H1 (cell line): Measurements from ENCODE around the gene LOC101059915.

Experiments
- CTCF ChIA-PET: fragments of 300-600 bp; sonication (Branson Sonifier 250); formaldehyde crosslinking; loops from one replicate; lab custom pipeline; 2021; ENCODE audit not compliant: partially characterized antibody; lab: Charles Lee
- POLR2A ChIA-PET: fragments of 300-600 bp; sonication (Branson Sonifier 250); formaldehyde crosslinking; loops from one replicate; lab custom pipeline; 2021; ENCODE audit warnings: inconsistent platforms; ENCODE audit not compliant: partially characterized antibody; lab: Charles Lee
- DNase-seq, 2 experiments: peaks; one replicate each; pipeline versions ENCODE4 v3.0.0 to v3.0.0-alpha.2; 2010 to 2022; ENCODE audit warnings: low spot score in 2 of 2, low read depth in 1 of 2, mixed read lengths in 1 of 2
- FAIRE-seq: peaks from 2 replicates; lab custom pipeline; 2011; peaks lifted over from hg19 to GRCh38; lab: Jason Lieb, UNC
- H2AFZ ChIP-seq: 2 replicates; pipeline ENCODE4 v1.8.1; 2012; ENCODE audit warnings: low read length, inconsistent platforms
- H2AK5ac ChIP-seq: 2 replicates; pipeline ENCODE4 v1.6.1; 2013; ENCODE audit warnings: low read depth, low read length
- H2BK120ac ChIP-seq: replicated peaks from 2 replicates; pipeline ENCODE3; 2013; ENCODE audit warnings: low read depth, low read length, inconsistent platforms
- H2BK12ac ChIP-seq: 2 replicates; pipeline ENCODE4 v1.6.1; 2013; ENCODE audit warnings: low read depth, low read length
- H2BK15ac ChIP-seq: 2 replicates; pipeline ENCODE4 v1.6.1; 2013; ENCODE audit warnings: low read length
- H2BK20ac ChIP-seq: 2 replicates; pipeline ENCODE4 v1.6.1; 2013; ENCODE audit warnings: low read length
- H2BK5ac ChIP-seq: 2 replicates; pipeline ENCODE4 v1.6.1; 2013; ENCODE audit warnings: low read depth, low read length
- H3K14ac ChIP-seq: 2 replicates; pipeline ENCODE4 v1.6.1; 2013; ENCODE audit warnings: inconsistent platforms; ENCODE audit not compliant: insufficient read length
- H3K18ac ChIP-seq: 2 replicates; pipeline ENCODE4 v1.6.1; 2013; ENCODE audit warnings: low read length; ENCODE audit errors: extremely low read depth
- H3K23ac ChIP-seq: 2 replicates; pipeline ENCODE4 v1.6.1; 2013; ENCODE audit warnings: inconsistent platforms; ENCODE audit not compliant: insufficient read length
- H3K23me2 ChIP-seq: 2 replicates; pipeline ENCODE4 v1.6.1; 2013; ENCODE audit warnings: low read depth, low read length
- H3K27ac ChIP-seq: 2 replicates; pipeline ENCODE4 v1.6.1; 2011; ENCODE audit warnings: low read depth, low read length, inconsistent platforms
- H3K27me3 ChIP-seq, 4 experiments: replicated peaks in 1 of 4; 1 replicate in 1 of 4; 2 replicates in 3 of 4; pipeline versions ENCODE4 v1.6.1 to v1.8.1; 2011 to 2013; ENCODE audit warnings: low read length in 3 of 4, mild to moderate bottlenecking in 3 of 4, inconsistent platforms in 2 of 4, mixed read lengths in 2 of 4, moderate library complexity in 1 of 4; ENCODE audit not compliant: control insufficient read depth in 3 of 4, insufficient read depth in 3 of 4; ENCODE audit errors: extremely low read depth in 1 of 4
- H3K36me3 ChIP-seq, 4 experiments: 2 replicates each; pipeline versions ENCODE4 v1.6.1 to v1.8.1; 2011 to 2013; ENCODE audit warnings: mild to moderate bottlenecking in 4 of 4, low read length in 3 of 4, moderate library complexity in 2 of 4, control low read depth in 1 of 4, inconsistent platforms in 1 of 4; ENCODE audit not compliant: insufficient read depth in 4 of 4, control insufficient read depth in 2 of 4
- H3K4ac ChIP-seq: replicated peaks from 2 replicates; pipeline ENCODE3; 2013; ENCODE audit warnings: low read length, low read depth, mixed read lengths, inconsistent platforms; ENCODE audit not compliant: insufficient read length
- H3K4me1 ChIP-seq, 4 experiments: replicated peaks in 1 of 4; 1 replicate in 1 of 4; 2 replicates in 3 of 4; pipeline versions ENCODE4 v1.6.1 to v1.8.1; 2011 to 2013; ENCODE audit warnings: low read length in 3 of 4, inconsistent platforms in 2 of 4, mixed read lengths in 1 of 4; ENCODE audit not compliant: insufficient read depth in 4 of 4, control insufficient read depth in 3 of 4
- H3K4me2 ChIP-seq, 2 experiments: 2 replicates each; pipeline versions ENCODE4 v1.6.1 to v1.8.1; 2011 to 2013; ENCODE audit warnings: low read depth in 2 of 2, low read length in 2 of 2, control low read depth in 1 of 2, inconsistent platforms in 1 of 2, mild to moderate bottlenecking in 1 of 2; ENCODE audit not compliant: insufficient read depth in 1 of 2
- H3K4me3 ChIP-seq, 4 experiments: fragments of 200-600, 300-600 bp in 1 of 4; sonication (generic), shearing (Covaris generic), sonication (Bioruptor Twin) in 1 of 4; 2 replicates each; pipeline versions ENCODE4 v1.5.1 to v1.8.1; 2011 to 2016; ENCODE audit warnings: low read length in 4 of 4, low read depth in 3 of 4, control low read depth in 2 of 4, inconsistent platforms in 2 of 4, mild to moderate bottlenecking in 2 of 4, mixed read lengths in 1 of 4, moderate library complexity in 1 of 4; ENCODE audit not compliant: insufficient read depth in 2 of 4; ENCODE audit errors: extremely low read depth in 1 of 4
- H3K56ac ChIP-seq: replicated peaks from 2 replicates; pipeline ENCODE3; 2013; ENCODE audit warnings: low read depth, mild to moderate bottlenecking, mixed read lengths, low read length, inconsistent platforms; ENCODE audit not compliant: insufficient read length
- H3K79me1 ChIP-seq: 2 replicates; pipeline ENCODE4 v1.6.1; 2013; ENCODE audit warnings: low read depth, low read length, control low read depth
- H3K79me2 ChIP-seq, 2 experiments: 2 replicates each; pipeline versions ENCODE4 v1.6.1 to v1.8.1; 2012 to 2013; ENCODE audit warnings: low read length in 2 of 2, mild to moderate bottlenecking in 2 of 2, inconsistent platforms in 1 of 2; ENCODE audit not compliant: insufficient read depth in 2 of 2, control insufficient read depth in 1 of 2
- H3K9ac ChIP-seq, 4 experiments: replicated peaks in 1 of 4; 1 replicate in 1 of 4; 2 replicates in 3 of 4; pipeline versions ENCODE4 v1.6.1 to v1.8.1; 2011 to 2013; ENCODE audit warnings: low read depth in 3 of 4, low read length in 3 of 4, control low read depth in 2 of 4, mild to moderate bottlenecking in 2 of 4, moderate library complexity in 2 of 4, inconsistent platforms in 1 of 4; ENCODE audit errors: extremely low read depth in 1 of 4
- H3K9me3 ChIP-seq, 2 experiments: 2 replicates each; pipeline versions ENCODE4 v1.6.1 to v1.8.1; 2012 to 2013; ENCODE audit warnings: mild to moderate bottlenecking in 2 of 2, moderate library complexity in 2 of 2, control low read depth in 1 of 2, inconsistent platforms in 1 of 2, low read depth in 1 of 2, low read length in 1 of 2, mixed read lengths in 1 of 2; ENCODE audit not compliant: insufficient read depth in 2 of 2
- H4K20me1 ChIP-seq, 2 experiments: replicated peaks in 1 of 2; 2 replicates each; pipeline versions ENCODE3 to v1.8.1; 2011 to 2013; ENCODE audit warnings: inconsistent platforms in 2 of 2, low read length in 2 of 2, mild to moderate bottlenecking in 1 of 2; ENCODE audit not compliant: insufficient read depth in 2 of 2, control insufficient read depth in 1 of 2
- H4K5ac ChIP-seq: 2 replicates; pipeline ENCODE4 v1.6.1; 2013; ENCODE audit warnings: low read length, low read depth, mixed read lengths, inconsistent platforms; ENCODE audit not compliant: insufficient read length
- H4K8ac ChIP-seq: 2 replicates; pipeline ENCODE4 v1.8.0; 2013; ENCODE audit warnings: mild to moderate bottlenecking, moderate library complexity, low read length, inconsistent platforms; ENCODE audit not compliant: insufficient read depth; ENCODE audit errors: extremely low read depth
- H4K91ac ChIP-seq: replicated peaks from 2 replicates; pipeline ENCODE3; 2013; ENCODE audit warnings: low read length, mixed read lengths, inconsistent platforms; ENCODE audit not compliant: insufficient read length
- HDAC2 ChIP-seq, 2 experiments: fragments of 300-600 bp in 1 of 2; sonication (generic) in 1 of 2; IDR thresholded peaks; 2 replicates each; pipeline ENCODE4 v1.6.1; 2011 to 2012; ENCODE audit warnings: low read depth in 2 of 2, low read length in 2 of 2, mild to moderate bottlenecking in 2 of 2, moderate library complexity in 2 of 2, borderline replicate concordance in 1 of 2, inconsistent platforms in 1 of 2
- KDM1A ChIP-seq: fragments of 200-600, 300-600 bp; sonication (generic); IDR thresholded peaks from 2 replicates; pipeline ENCODE4 v1.7.1; 2016; ENCODE audit warnings: mild to moderate bottlenecking, low read length, borderline replicate concordance
- SRF ChIP-seq: IDR thresholded peaks from 2 replicates; pipeline ENCODE4 v1.6.1; 2011; ENCODE audit warnings: mild to moderate bottlenecking, low read depth, low read length, moderate library complexity
- SUZ12 ChIP-seq: fragments of 200-600 bp; sonication (generic); IDR thresholded peaks from 2 replicates; pipeline ENCODE4 v1.6.1; 2012; ENCODE audit warnings: mild to moderate bottlenecking, inconsistent platforms, low read length, moderate library complexity, mixed read lengths
- ZNF274 ChIP-seq: IDR thresholded peaks from 2 replicates; pipeline ENCODE4 v1.7.0; 2012; ENCODE audit warnings: low read length, borderline replicate concordance; ENCODE audit errors: extremely low read depth
- WGBS, 2 experiments: shearing (Covaris generic) in 1 of 2; methylation state at CpG; one replicate each; pipeline versions ENCODE4 v1.1.6 to v1.1.7; 2013 to 2015; ENCODE audit warnings: low lambda C conversion rate in 2 of 2, mixed read lengths in 2 of 2, inconsistent platforms in 1 of 2, low coverage in 1 of 2, missing lambda C conversion rate in 1 of 2; ENCODE audit not compliant: insufficient replicate concordance in 2 of 2, insufficient coverage in 1 of 2, insufficient read length in 1 of 2; ENCODE audit errors: extremely low coverage in 1 of 2, missing lambda C conversion rate in 1 of 2; 5-methylcytosine and 5-hydroxymethylcytosine counted together

Gene LOC101059915

DNA sequence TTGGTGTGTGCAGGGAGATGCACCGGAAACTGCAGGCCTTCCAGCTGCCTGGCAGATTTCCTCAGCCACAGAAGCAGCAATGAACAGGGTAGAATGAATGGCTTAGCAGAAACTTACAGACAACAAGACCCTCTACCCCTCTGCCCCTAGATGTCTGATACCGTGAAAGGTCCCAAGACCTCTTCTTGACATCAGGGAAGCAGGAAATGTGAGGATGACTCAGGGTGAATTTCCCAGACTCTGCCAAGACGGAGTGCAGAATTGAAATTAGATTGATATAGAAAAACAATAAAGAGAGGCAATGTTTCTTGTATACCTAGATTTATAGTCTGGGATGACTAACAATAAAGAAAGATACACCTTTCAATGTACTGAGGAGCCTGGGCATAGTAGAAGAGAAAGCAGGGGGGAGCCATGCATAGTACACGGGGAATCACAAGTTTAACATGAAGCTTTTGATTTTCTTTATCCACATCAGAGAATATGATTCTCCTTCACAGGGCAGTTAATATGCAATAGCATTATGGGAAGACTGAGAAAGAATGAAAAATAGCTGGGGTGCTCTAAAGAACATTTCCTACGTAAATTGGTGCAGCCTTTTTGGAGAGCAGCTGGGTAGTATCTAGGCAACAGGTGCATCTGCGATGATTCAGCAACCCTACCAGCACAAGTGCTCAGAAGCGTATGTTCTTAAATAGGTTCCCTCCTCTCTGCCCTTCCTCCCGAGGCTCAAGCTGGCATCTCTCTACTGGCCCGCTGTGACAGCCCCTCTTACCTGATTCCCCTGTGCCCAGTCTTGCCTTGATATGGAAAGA lies 30.7 kb upstream of the LOC101059915 start:
- no peak overlapping the region for H4K5ac ChIP-seq
- H2AFZ ChIP-seq: no peak overlapping the region
- no peak overlapping the region for H3K18ac ChIP-seq
- no peak overlapping the region for H2AK5ac ChIP-seq
- H3K56ac ChIP-seq: no peak overlapping the region
- no peak overlapping the region for H2BK5ac ChIP-seq
- no peak overlapping the region for H3K4me3 ChIP-seq
- H3K9me3 ChIP-seq: no peaks in the 10 kb centered on the region
- H2BK120ac ChIP-seq: no peak overlapping the region
- H3K4ac ChIP-seq: no peak overlapping the region
- H3K4me2 ChIP-seq: no peak overlapping the region
- DNase-seq (no peak), FAIRE-seq (no peak)
- H3K14ac ChIP-seq: no peak overlapping the region
- no peak overlapping the region for H4K8ac ChIP-seq
- no peak overlapping the region for H2BK20ac ChIP-seq
- H2BK15ac ChIP-seq: no peak overlapping the region
- H4K91ac ChIP-seq: no peak overlapping the region
- TF ChIP-seq SRF: no peak
- TF ChIP-seq ZNF274: no peak
- no peak for TF ChIP-seq KDM1A
- no peak for TF ChIP-seq SUZ12
- TF ChIP-seq HDAC2 (IDR thresholded peaks at IDR 0.05; ENCODE audit: borderline replicate concordance in 1 of 2, low read depth in 2 of 2, low read length in 2 of 2): no peak
- CTCF ChIA-PET: no interaction called here
- H4K20me1 ChIP-seq: no peaks in the 10 kb centered on the region
- H3K79me2 ChIP-seq: no peaks in the 10 kb centered on the region
- POLR2A ChIA-PET: no interaction called here
- H3K23ac ChIP-seq: no peak overlapping the region
- WGBS, 2 experiments: 89% methylated on average over 7 of the region's 9 CpGs; no CpG with 5 or more reads in 1 of the 2 experiments
- no peak overlapping the region for H2BK12ac ChIP-seq
- H3K23me2 ChIP-seq: no peaks in the 10 kb centered on the region
- H3K4me1 ChIP-seq: no peaks in the 10 kb centered on the region
- no peak overlapping the region; the same call in 1 of the 2 replicates for H3K27ac ChIP-seq
- H3K79me1 ChIP-seq: no peaks in the 10 kb centered on the region
- no peak overlapping the region for H3K9ac ChIP-seq
- H3K36me3 ChIP-seq: no peaks in the 10 kb centered on the region
- no peaks in the 10 kb centered on the region for H3K27me3 ChIP-seq
